Coronary artery (tissue), 2 donors: ENCODE results near the gene FAXDC2.
"Not testable (repeated sequence)": the region's sequence is repeated elsewhere in the genome, so short reads cannot be mapped to it uniquely, and the experiment has no call there.

Experiments used
- DNase-seq: peaks from one replicate; pipeline ENCODE4 v3.0.0-alpha.2; 2017; ENCODE audit warnings: low spot score
- H3K27ac ChIP-seq, 2 donors: fragments of 200-600 bp; sonication (generic); one replicate each; pipeline ENCODE4 v1.5.1; 2016 to 2019
- H3K4me3 ChIP-seq: fragments of 200-600 bp; sonication (generic); 2 replicates; pipeline ENCODE4 v1.5.1; 2016; ENCODE audit warnings: mild to moderate bottlenecking, moderate library complexity
- TF ChIP-seq, protein P1 (sequence below): fragments of 200-600 bp; sonication (generic); IDR thresholded peaks from one replicate; pipeline ENCODE4 v1.5.1; 2019; ENCODE audit warnings: antibody characterized with exemption

Gene FAXDC2

GRCh38 chr5:154829589-154830218 lies 20.7 kb downstream of the FAXDC2 start:
- Histone ChIP-seq H3K27ac (no peak overlapping the region), H3K4me3 (no peak overlapping the region)
- TF ChIP-seq, protein P1, sequence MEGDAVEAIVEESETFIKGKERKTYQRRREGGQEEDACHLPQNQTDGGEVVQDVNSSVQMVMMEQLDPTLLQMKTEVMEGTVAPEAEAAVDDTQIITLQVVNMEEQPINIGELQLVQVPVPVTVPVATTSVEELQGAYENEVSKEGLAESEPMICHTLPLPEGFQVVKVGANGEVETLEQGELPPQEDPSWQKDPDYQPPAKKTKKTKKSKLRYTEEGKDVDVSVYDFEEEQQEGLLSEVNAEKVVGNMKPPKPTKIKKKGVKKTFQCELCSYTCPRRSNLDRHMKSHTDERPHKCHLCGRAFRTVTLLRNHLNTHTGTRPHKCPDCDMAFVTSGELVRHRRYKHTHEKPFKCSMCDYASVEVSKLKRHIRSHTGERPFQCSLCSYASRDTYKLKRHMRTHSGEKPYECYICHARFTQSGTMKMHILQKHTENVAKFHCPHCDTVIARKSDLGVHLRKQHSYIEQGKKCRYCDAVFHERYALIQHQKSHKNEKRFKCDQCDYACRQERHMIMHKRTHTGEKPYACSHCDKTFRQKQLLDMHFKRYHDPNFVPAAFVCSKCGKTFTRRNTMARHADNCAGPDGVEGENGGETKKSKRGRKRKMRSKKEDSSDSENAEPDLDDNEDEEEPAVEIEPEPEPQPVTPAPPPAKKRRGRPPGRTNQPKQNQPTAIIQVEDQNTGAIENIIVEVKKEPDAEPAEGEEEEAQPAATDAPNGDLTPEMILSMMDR, result no peak
- DNase-seq, result no peak

- H3K4me3 ChIP-seq, result no peak overlapping the region
- no peak for DNase-seq
- H3K27ac ChIP-seq, result no peak overlapping the region
- TF ChIP-seq, protein P1, result no peak
Measured at GRCh38 chr5:154829181-154829588, 21.2 kb downstream of the FAXDC2 start.

DNA sequence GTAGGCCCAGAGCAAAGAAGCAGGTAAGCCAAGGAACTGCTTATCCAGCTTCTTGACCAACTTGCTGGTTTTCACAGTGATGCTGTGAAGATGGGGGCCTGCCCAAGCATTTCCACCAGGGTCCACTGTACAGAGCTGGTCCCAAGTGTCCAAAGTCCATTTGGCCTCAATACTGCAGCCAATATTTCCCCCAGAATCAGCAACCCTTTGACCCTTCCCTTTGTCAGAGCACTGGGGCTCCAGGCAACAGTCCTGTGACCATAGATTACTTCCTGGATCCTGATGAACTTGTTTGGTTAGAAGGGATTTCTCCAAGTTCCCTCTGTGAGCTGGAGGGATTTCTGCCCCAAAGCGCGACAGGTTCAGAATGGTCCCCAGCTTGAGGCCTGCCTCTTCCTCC lies 26.3 kb downstream of the FAXDC2 start:
- TF ChIP-seq, protein P1, result no peak
- no peak overlapping the region for H3K4me3 ChIP-seq
- H3K27ac ChIP-seq, result no peak overlapping the region
- DNase-seq, result no peak

DNA sequence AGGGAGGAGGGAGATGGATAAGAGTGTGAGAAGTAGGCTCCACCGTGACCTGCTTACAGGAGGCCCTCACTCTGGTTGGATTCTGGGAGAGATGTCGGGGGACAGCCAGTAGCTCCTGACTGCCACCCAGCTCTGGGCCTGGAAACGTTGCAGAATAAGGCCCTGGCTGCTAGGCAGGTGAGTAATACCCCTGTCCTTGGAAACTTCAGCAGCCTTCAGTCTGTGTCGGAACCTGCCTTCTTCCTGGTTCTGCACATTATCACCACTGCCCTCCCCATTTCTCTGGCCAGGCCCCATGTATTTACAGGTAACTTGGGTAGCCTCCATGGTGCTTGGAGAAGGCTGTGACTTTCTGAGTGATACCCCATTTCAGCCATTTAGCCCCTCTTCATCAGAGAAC lies 26.8 kb downstream of the FAXDC2 start:
- TF ChIP-seq, protein P1, result no peak

DNA sequence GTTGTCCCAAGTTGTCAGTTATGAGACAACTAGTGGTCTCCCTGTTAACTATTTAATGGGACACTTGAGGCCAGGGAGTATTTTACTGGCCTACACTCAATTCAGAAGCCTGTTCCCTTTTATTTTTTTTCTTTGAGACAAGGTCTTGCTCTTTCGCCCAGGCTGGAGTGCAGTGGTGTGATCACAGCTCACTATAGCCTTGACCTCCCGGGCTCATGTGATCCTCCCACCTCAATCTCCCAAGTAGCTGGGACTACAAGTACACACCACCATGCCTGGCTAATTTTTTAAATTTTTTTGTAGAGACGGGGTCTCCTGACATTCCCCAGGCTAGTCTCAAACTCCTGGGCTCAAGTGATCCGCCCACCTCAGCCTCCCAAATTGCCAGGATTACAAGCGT lies 27.5 kb downstream of the FAXDC2 start:
- not testable (repeated sequence) for H3K4me3 ChIP-seq, H3K27ac ChIP-seq, DNase-seq

More for the DNA sequence above, 26.8 kb downstream of the FAXDC2 start:
- Histone ChIP-seq H3K4me3 (no peak overlapping the region), H3K27ac (no peak overlapping the region)
- no peak for DNase-seq

- TF ChIP-seq, protein P1, result no peak
- no peak for DNase-seq
- Histone ChIP-seq H3K27ac (no peak overlapping the region), H3K4me3 (no peak overlapping the region)
Measured at GRCh38 chr5:154820383-154820782, 30.0 kb downstream of the FAXDC2 start.

- TF ChIP-seq, protein P1, result no peak
- Histone ChIP-seq H3K27ac (no peak overlapping the region), H3K4me3 (no peak overlapping the region)
- DNase-seq, result no peak
Measured at GRCh38 chr5:154819546-154819945, 30.9 kb downstream of the FAXDC2 start.
